ENCODE measurements around the gene C1QTNF3. TPM values are rescaled to one million over a fixed set of nuclear protein-coding genes. Genes with fewer than 3 reads are reported as not detected.

The C1QTNF3 gene
- total and polyA plus RNA-seq, 12 donors: 0.51 to 6.3 (median 1.3) TPM

DNA sequence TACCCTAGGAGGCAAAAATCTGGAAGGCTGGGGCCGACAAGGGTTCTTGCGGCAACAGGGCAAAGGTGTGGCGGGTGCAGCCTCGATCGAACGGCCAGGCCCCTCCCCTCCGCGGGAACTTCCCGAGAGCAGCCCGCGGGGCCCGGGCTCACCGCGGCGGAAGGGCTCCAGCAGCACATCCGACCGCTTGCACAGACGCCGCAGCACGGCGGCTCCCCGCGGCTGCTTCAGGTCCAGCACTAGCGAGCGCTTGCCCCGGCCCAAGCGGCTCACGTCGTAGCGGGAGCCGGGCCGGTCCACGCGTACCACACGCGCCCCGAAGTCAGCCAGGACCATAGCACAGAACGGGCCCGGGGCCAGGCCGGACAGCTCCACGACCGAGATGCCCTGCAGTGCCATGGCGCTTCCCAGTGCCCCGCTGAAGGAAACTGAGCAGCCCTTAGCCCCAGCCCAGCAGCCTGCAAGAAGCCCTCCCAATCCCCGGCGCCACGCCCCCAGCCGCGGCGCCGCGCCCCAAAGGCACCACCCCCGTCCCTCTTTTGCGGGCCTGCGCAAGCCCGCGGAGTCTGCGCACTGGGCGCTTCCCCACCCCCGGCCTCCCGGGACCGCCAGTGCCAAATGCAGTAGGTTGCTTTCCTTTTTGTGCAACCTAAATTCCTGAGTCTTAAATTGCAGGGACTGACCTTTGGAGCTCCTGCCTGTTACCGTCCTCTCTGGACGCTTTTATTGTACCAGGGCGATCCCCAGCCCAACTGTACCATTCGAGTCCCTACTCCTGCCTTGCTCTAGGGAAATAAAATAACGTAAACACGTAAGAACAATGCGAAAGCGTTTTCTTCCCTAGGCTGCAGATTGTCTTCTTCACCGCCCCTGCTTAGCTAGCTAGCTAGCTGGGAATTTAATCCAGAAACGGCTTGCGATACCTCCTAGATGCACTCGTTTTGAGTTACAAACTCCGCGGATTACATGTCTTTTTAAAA, 35.1 kb downstream of the C1QTNF3 start, which contains the start of gene AMACR:
Gene AMACR, minus strand, starts transcription at position 430 of the 980 bp plus-strand sequence. Its CDS starts 31 bp downstream, at position 399.
- Histone ChIP-seq H3K9me3 (no peaks in the 10 kb centered on the region), H3K27ac (peak within 1 kb of the TSS; percentile 85 to 97 (median 90)), H3K36me3 (peaks cover 0 to 30% (median 5%) of the 10 kb centered on the region in 9 donors), H3K4me1 (peaks cover 2 to 34% (median 17%) of the 10 kb centered on the region in 9 donors), H3K27me3 (no peaks in the 10 kb centered on the region), H3K4me3 (peak within 1 kb of the TSS; percentile 57 to 90 (median 78))
- 1% methylated on average over 64 to 76 of the region's 76 CpGs for WGBS, 2 donors
- intact Hi-C loops (cut with DNase I): loop anchor here in 1 of 10 donors (5.0 kb wide), 1 partner anchor 566 kb away; the partner anchor contains the start of gene TARS1
- peak; percentile 97 to 98 (median 98) for ATAC-seq
- DNase-seq: peak; percentile 92 to 96
- TF ChIP-seq, protein P1, sequence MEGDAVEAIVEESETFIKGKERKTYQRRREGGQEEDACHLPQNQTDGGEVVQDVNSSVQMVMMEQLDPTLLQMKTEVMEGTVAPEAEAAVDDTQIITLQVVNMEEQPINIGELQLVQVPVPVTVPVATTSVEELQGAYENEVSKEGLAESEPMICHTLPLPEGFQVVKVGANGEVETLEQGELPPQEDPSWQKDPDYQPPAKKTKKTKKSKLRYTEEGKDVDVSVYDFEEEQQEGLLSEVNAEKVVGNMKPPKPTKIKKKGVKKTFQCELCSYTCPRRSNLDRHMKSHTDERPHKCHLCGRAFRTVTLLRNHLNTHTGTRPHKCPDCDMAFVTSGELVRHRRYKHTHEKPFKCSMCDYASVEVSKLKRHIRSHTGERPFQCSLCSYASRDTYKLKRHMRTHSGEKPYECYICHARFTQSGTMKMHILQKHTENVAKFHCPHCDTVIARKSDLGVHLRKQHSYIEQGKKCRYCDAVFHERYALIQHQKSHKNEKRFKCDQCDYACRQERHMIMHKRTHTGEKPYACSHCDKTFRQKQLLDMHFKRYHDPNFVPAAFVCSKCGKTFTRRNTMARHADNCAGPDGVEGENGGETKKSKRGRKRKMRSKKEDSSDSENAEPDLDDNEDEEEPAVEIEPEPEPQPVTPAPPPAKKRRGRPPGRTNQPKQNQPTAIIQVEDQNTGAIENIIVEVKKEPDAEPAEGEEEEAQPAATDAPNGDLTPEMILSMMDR (IDR thresholded peaks at IDR 0.05): peak in 4 of 9 donors; percentile 8 to 42 (median 28)

DNA sequence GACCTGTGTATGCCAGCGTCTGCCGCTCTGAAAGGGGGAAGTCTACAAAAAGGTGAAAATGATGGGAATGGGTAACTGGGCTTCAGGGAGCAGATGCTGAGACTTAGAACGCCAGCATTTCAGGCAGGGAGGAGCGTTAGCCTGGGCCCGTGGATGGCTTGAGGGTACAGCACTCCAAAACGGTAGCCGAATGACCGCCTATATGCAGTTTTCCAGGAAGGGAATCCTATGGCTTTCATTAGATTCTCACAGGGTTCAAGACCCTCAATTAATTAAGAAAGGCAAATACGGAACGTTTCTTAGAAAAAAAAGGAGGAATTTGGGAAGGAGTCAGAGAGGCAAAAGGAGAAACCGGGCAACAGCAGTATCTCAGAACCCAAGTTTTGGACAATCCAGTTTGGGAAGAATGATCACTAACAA, 35.8 kb downstream of the C1QTNF3 start:
- H3K9me3 ChIP-seq: no peaks in the 10 kb centered on the region
- peak overlapping the region; percentile 57 to 90 (median 78) for H3K4me3 ChIP-seq
- H3K4me1 ChIP-seq: peaks cover 2 to 30% (median 16%) of the 10 kb centered on the region in 9 donors
- intact Hi-C loops (cut with DNase I): loop anchor here in 1 of 10 donors (5.0 kb wide), 1 partner anchor 565 kb away; the partner anchor contains the start of gene TARS1
- peak overlapping the region; percentile 85 to 97 (median 90) for H3K27ac ChIP-seq
- DNase-seq (no peak), ATAC-seq (peak in 2 of 8 donors; percentile 24 to 31)
- TF ChIP-seq, protein P1 (IDR thresholded peaks at IDR 0.05): no peak
- WGBS, 2 donors: 3 to 7% methylated on average over 11 of the region's 11 CpGs
- peaks cover 0 to 37% (median 9%) of the 10 kb centered on the region in 9 donors for H3K36me3 ChIP-seq
- no peaks in the 10 kb centered on the region for H3K27me3 ChIP-seq

DNA sequence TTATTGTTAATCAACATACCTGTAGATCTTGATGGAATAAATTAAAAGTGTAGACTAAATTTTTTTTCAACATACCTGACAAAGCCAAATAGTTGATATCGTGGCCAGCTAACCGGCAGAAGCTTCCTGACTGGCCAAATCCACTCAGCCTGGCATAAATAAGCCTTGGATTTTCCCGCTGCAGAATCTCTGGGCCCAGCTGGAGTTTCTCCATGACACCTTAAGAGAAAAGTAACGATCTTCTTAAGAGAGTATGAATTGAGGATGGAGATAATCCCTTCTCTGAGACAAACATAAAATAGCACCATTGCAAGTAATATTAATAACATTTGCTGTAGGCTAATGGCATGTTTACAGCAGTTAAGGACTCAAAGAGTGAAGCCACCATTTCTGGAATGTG, 37.3 kb downstream of the C1QTNF3 start:
- TF ChIP-seq, protein P1 (IDR thresholded peaks at IDR 0.05): no peak
- Histone ChIP-seq H3K36me3 (peaks cover 0 to 50% (median 9%) of the 10 kb centered on the region in 9 donors), H3K27ac (no peak overlapping the region), H3K4me1 (peaks cover 2 to 24% (median 16%) of the 10 kb centered on the region in 9 donors), H3K4me3 (no peak overlapping the region), H3K9me3 (no peaks in the 10 kb centered on the region), H3K27me3 (no peaks in the 10 kb centered on the region)
- ATAC-seq (no peak), DNase-seq (no peak)
- 94 to 95% methylated on average over 4 of the region's 4 CpGs for WGBS, 2 donors
- intact Hi-C loops (cut with DNase I): loop anchor here in 1 of 10 donors (5.0 kb wide), 1 partner anchor 563 kb away; the partner anchor contains the start of gene TARS1

DNA sequence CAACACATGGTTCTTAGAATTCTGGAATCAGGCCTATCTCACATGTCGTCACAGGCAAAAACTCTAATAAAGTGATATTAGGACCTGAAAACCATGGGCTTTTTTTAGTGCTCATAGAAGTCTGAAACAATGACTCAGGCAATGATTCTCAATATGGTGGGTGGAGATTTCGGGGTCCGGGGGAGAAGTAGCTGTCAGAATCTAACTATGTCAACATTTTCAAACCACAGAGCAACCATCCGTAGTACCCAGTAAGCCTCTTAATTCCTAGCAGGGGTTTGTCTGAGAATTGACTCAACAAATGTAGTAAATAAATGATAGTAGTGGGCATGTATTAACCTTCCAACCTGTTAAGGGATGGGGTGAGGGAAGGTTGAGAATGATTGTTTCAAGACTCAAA, 37.8 kb downstream of the C1QTNF3 start:
- intact Hi-C loops (cut with DNase I): loop anchor here in 1 of 10 donors (5.0 kb wide), 1 partner anchor 563 kb away; the partner anchor contains the start of gene TARS1
- H3K27me3 ChIP-seq: no peaks in the 10 kb centered on the region
- DNase-seq (no peak), ATAC-seq (no peak)
- peaks cover 2 to 24% (median 16%) of the 10 kb centered on the region in 9 donors for H3K4me1 ChIP-seq
- H3K9me3 ChIP-seq: no peaks in the 10 kb centered on the region
- peaks cover 0 to 55% (median 9%) of the 10 kb centered on the region in 9 donors for H3K36me3 ChIP-seq
- TF ChIP-seq, protein P1 (IDR thresholded peaks at IDR 0.05): no peak
- no peak overlapping the region for H3K4me3 ChIP-seq
- H3K27ac ChIP-seq: no peak overlapping the region
- 92 to 95% methylated on average over 4 of the region's 4 CpGs for WGBS, 2 donors

All from heart right ventricle (tissue), 16 donors.